Kidney (tissue), 14 donors: ENCODE measurements around the gene UNC13B. TPM values are rescaled to one million over a fixed set of nuclear protein-coding genes. Genes with fewer than 3 reads are reported as not detected.

Source experiments
- DNase-seq, 5 donors: peaks; one replicate each; pipeline ENCODE4 v3.0.0-alpha.2; 2013 to 2020
- FAIRE-seq: peaks from 2 replicates; lab custom pipeline; 2012; peaks lifted over from hg19 to GRCh38; lab: Jason Lieb, UNC
- H3K27ac ChIP-seq, 2 donors: one replicate each; pipeline ENCODE4 v1.7.0; 2013; ENCODE audit warnings: low read depth in 2 of 2, low read length in 2 of 2, inconsistent platforms in 1 of 2
- H3K27me3 ChIP-seq: one replicate; pipeline ENCODE4 v1.7.1; 2013; ENCODE audit warnings: low read length, inconsistent platforms; ENCODE audit not compliant: control insufficient read depth, insufficient read depth
- H3K36me3 ChIP-seq, 3 donors: one replicate each; pipeline versions ENCODE4 v1.7.0 to v1.7.1; 2013; ENCODE audit warnings: low read length in 3 of 3, control low read depth in 1 of 3, inconsistent platforms in 1 of 3; ENCODE audit not compliant: insufficient read depth in 3 of 3, control insufficient read depth in 2 of 3
- H3K4me1 ChIP-seq, 3 donors: one replicate each; pipeline versions ENCODE4 v1.7.0 to v1.7.1; 2013; ENCODE audit warnings: low read length in 3 of 3, inconsistent platforms in 1 of 3, low read depth in 1 of 3; ENCODE audit not compliant: control insufficient read depth in 2 of 3, insufficient read depth in 2 of 3
- H3K4me3 ChIP-seq, 3 donors: one replicate each; pipeline versions ENCODE4 v1.7.0 to v1.8.1; 2013; ENCODE audit warnings: low read length in 3 of 3, control low read depth in 1 of 3, inconsistent platforms in 1 of 3
- H3K9ac ChIP-seq, 3 donors: one replicate each; pipeline versions ENCODE4 v1.7.0 to v1.7.1; 2013; ENCODE audit warnings: low read length in 3 of 3, control low read depth in 1 of 3, inconsistent platforms in 1 of 3
- H3K9me3 ChIP-seq, 3 donors: one replicate each; pipeline versions ENCODE4 v1.7.0 to v1.7.1; 2013; ENCODE audit warnings: low read length in 3 of 3, control low read depth in 1 of 3, inconsistent platforms in 1 of 3; ENCODE audit not compliant: control insufficient read depth in 2 of 3, insufficient read depth in 1 of 3
- CTCF ChIP-seq: IDR thresholded peaks from 3 replicates; pipeline ENCODE4 v1.5.1; 2012; ENCODE audit warnings: mild to moderate bottlenecking, moderate library complexity, borderline replicate concordance; ENCODE audit not compliant: insufficient read depth; ENCODE audit errors: extremely low read depth
- intact Hi-C: fragments of 100-400 bp; cut with DNase I; formaldehyde crosslinking; loops from one replicate; pipeline ENCODE4 v1.11.1; 2022
- polyA plus RNA-seq: library from polyadenylated mRNA; stranded (reverse); fragments of 350-450 nt; fragmentation: Illumina TruSeq; extraction: RNeasy Lipid Tissue Mini Kit (QIAGEN cat#74804); gene quantifications from one replicate; pipeline ENCODE4 v1.2.3, GENCODE V29; 2014; ENCODE audit warnings: low read depth, low replicate concordance; ENCODE audit not compliant: insufficient read depth
- total RNA-seq: library from RNA; stranded (reverse); fragmentation: NEBNext Ultra II Directional; extraction: Animal tissue kit (Norgen Biotek cat#: 25700); gene quantifications from one replicate; pipeline ENCODE4 v1.2.1, GENCODE V29; 2021
- donor health status: control.
- donor health status: control.
- donor health status: control.
- donor health status: control.
- donor health status: control.
- donor health status: DM: yes; HTN: yes; CAD: no.
- donor health status: Normal renal cell carcinoma (clear cell type).

UNC13B gene
- total and polyA plus RNA-seq, 2 donors from 2014 or later: 20.8 to 43.6 TPM

GRCh38 chr9:35333551-35333950, 171.7 kb downstream of the UNC13B start:
- H3K27me3 ChIP-seq: no peaks in the 10 kb centered on the region
- FAIRE-seq (no peak), DNase-seq (no peak)
- TF ChIP-seq CTCF: no peak
- H3K4me1 ChIP-seq: no peaks in the 10 kb centered on the region
- H3K9ac ChIP-seq: no peak overlapping the region
- no peak overlapping the region for H3K4me3 ChIP-seq
- H3K36me3 ChIP-seq: peaks cover 0 to 4% (median 0%) of the 10 kb centered on the region in 3 donors
- intact Hi-C loops: no loop called here
- no peaks in the 10 kb centered on the region for H3K9me3 ChIP-seq
- no peak overlapping the region for H3K27ac ChIP-seq

- intact Hi-C loops: no loop called here
- H3K9ac ChIP-seq: no peak overlapping the region
- TF ChIP-seq CTCF: no peak
- H3K4me1 ChIP-seq: no peaks in the 10 kb centered on the region
- no peaks in the 10 kb centered on the region for H3K9me3 ChIP-seq
- no peaks in the 10 kb centered on the region for H3K27me3 ChIP-seq
- FAIRE-seq (no peak), DNase-seq (no peak)
- H3K27ac ChIP-seq: no peak overlapping the region
- peaks cover 0 to 4% (median 0%) of the 10 kb centered on the region in 3 donors for H3K36me3 ChIP-seq
- no peak overlapping the region for H3K4me3 ChIP-seq
Observed at GRCh38 chr9:35335164-35335563, 173.4 kb downstream of the UNC13B start.

GRCh38 chr9:35338086-35338485, 176.3 kb downstream of the UNC13B start:
- no peak overlapping the region for H3K27ac ChIP-seq
- H3K36me3 ChIP-seq: no peaks in the 10 kb centered on the region
- H3K4me1 ChIP-seq: peaks cover 0 to 8% (median 0%) of the 10 kb centered on the region in 3 donors
- TF ChIP-seq CTCF: no peak
- FAIRE-seq (no peak), DNase-seq (no peak)
- H3K4me3 ChIP-seq: no peak overlapping the region
- no peak overlapping the region for H3K9ac ChIP-seq
- intact Hi-C loops: no loop called here
- no peaks in the 10 kb centered on the region for H3K9me3 ChIP-seq
- H3K27me3 ChIP-seq: no peaks in the 10 kb centered on the region
